SK-N-SH (cell line): ENCODE results near the gene PMEPA1. TPM values are rescaled to one million over a fixed set of nuclear protein-coding genes. Genes with fewer than 3 reads are reported as not detected.

Experiments used
- CTCF ChIA-PET: fragments of 300-600, 350-600 bp; formaldehyde crosslinking; extraction: SDS; loops from one replicate; lab custom pipeline; 2021; lab: Yijun Ruan, JAX
- POLR2A ChIA-PET: fragments of 350-600 bp; sonication (Branson Sonifier 250); formaldehyde crosslinking; extraction: SDS; loops from one replicate; lab custom pipeline; 2020; ENCODE audit warnings: antibody characterized with exemption, inconsistent platforms; lab: Yijun Ruan, JAX
- DNase-seq: peaks from one replicate; pipeline ENCODE4 v3.0.0; 2012
- H2AFZ ChIP-seq: fragments of 200-600 bp; sonication (generic); 2 replicates; pipeline ENCODE4 v1.8.1; 2016; ENCODE audit warnings: antibody characterized with exemption, mild to moderate bottlenecking, low read depth
- H3F3A ChIP-seq: fragments of 200-600 bp; sonication (generic); replicated peaks from 2 replicates; pipeline ENCODE3; 2016; ENCODE audit warnings: antibody characterized with exemption, mild to moderate bottlenecking; ENCODE audit not compliant: insufficient read depth
- H3K27ac ChIP-seq, 2 experiments: fragments of 200-500 bp in 1 of 2; fragments of 200-600 bp in 1 of 2; sonication (Bioruptor generic) in 1 of 2; sonication (generic), shearing (Covaris generic) in 1 of 2; 2 replicates each; pipeline versions ENCODE4 v1.5.1 to v1.6.1; 2014 to 2016; ENCODE audit warnings: low read depth in 2 of 2, inconsistent platforms in 1 of 2, low read length in 1 of 2, mild to moderate bottlenecking in 1 of 2, mixed read lengths in 1 of 2
- H3K27me3 ChIP-seq: fragments of 200-600 bp; sonication (generic), shearing (Covaris generic); 2 replicates; pipeline ENCODE4 v1.6.1; 2016; ENCODE audit warnings: mixed run types; ENCODE audit not compliant: insufficient read depth
- H3K36me3 ChIP-seq, 2 experiments: fragments of 200-500 bp in 1 of 2; fragments of 200-600 bp in 1 of 2; sonication (Bioruptor generic) in 1 of 2; sonication (generic) in 1 of 2; replicated peaks in 1 of 2; 2 replicates each; pipeline versions ENCODE3 to v1.5.1; 2014 to 2016; ENCODE audit warnings: low read length in 1 of 2, mild to moderate bottlenecking in 1 of 2; ENCODE audit not compliant: insufficient read depth in 2 of 2, control insufficient read depth in 1 of 2
- H3K4me1 ChIP-seq, 2 experiments: fragments of 200-500 bp in 1 of 2; fragments of 200-600 bp in 1 of 2; sonication (Bioruptor generic) in 1 of 2; sonication (generic), shearing (Covaris generic) in 1 of 2; 2 replicates each; pipeline versions ENCODE4 v1.5.1 to v1.6.1; 2014 to 2016; ENCODE audit warnings: low read depth in 1 of 2, low read length in 1 of 2, mixed run types in 1 of 2; ENCODE audit not compliant: insufficient read depth in 2 of 2, control insufficient read depth in 1 of 2
- H3K4me2 ChIP-seq: fragments of 200-600 bp; sonication (generic), shearing (Covaris generic); 2 replicates; pipeline ENCODE4 v1.6.1; 2017; ENCODE audit warnings: mixed run types
- H3K4me3 ChIP-seq, 2 experiments: fragments of 200-500 bp in 1 of 2; fragments of 200-600 bp in 1 of 2; sonication (Bioruptor generic) in 1 of 2; sonication (generic), shearing (Covaris generic) in 1 of 2; 2 replicates each; pipeline versions ENCODE4 v1.5.1 to v1.8.1; 2014 to 2016; ENCODE audit warnings: low read depth in 2 of 2, inconsistent platforms in 1 of 2, low read length in 1 of 2, mild to moderate bottlenecking in 1 of 2, mixed read lengths in 1 of 2, moderate library complexity in 1 of 2
- H3K79me2 ChIP-seq: fragments of 200-600 bp; sonication (generic); 2 replicates; pipeline ENCODE4 v1.8.1; 2017; ENCODE audit warnings: mild to moderate bottlenecking; ENCODE audit not compliant: insufficient read depth
- H3K9ac ChIP-seq: fragments of 200-600 bp; sonication (generic); 2 replicates; pipeline ENCODE4 v1.6.1; 2017; ENCODE audit warnings: mixed run types
- H3K9me2 ChIP-seq: fragments of 200-600 bp; sonication (generic); 2 replicates; pipeline ENCODE4 v1.6.1; 2017; ENCODE audit warnings: mixed run types
- H3K9me3 ChIP-seq: fragments of 200-600 bp; sonication (generic); 2 replicates; pipeline ENCODE4 v1.6.1; 2017; ENCODE audit warnings: mixed run types, mild to moderate bottlenecking, moderate library complexity
- H4K20me1 ChIP-seq: fragments of 200-600 bp; sonication (generic); 2 replicates; pipeline ENCODE4 v1.6.1; 2017; ENCODE audit warnings: mild to moderate bottlenecking, mixed run types; ENCODE audit not compliant: insufficient read depth
- ELF1 ChIP-seq: IDR thresholded peaks from 2 replicates; pipeline ENCODE4 v1.4.0; 2012
- EP300 ChIP-seq, 2 experiments: IDR thresholded peaks; 2 replicates each; pipeline versions ENCODE4 v1.4.0 to v1.6.1; 2012; ENCODE audit warnings: borderline replicate concordance in 1 of 2, low read depth in 1 of 2, low read length in 1 of 2
- FOSL2 ChIP-seq: IDR thresholded peaks from 2 replicates; pipeline ENCODE4 v1.4.0; 2012; ENCODE audit warnings: low read depth, mild to moderate bottlenecking, moderate library complexity, borderline replicate concordance
- FOXJ3 ChIP-seq: sonication (generic); formaldehyde crosslinking; IDR thresholded peaks from 2 replicates; pipeline ENCODE4 v1.5.1; 2020; ENCODE audit warnings: mild to moderate bottlenecking, missing genetic modification reagents
- FOXM1 ChIP-seq: IDR thresholded peaks from 2 replicates; pipeline ENCODE4 v1.4.0; 2012; ENCODE audit warnings: low read depth, mild to moderate bottlenecking
- GATA2 ChIP-seq: sonication (generic); formaldehyde crosslinking; IDR thresholded peaks from 2 replicates; pipeline ENCODE4 v1.5.0; 2020; ENCODE audit warnings: mild to moderate bottlenecking, missing genetic modification reagents
- IRF3 ChIP-seq: fragments of 150-350 bp; IDR thresholded peaks from 2 replicates; pipeline ENCODE4 v1.6.1; 2016; ENCODE audit warnings: mild to moderate bottlenecking, low read depth, low read length
- MAX ChIP-seq: IDR thresholded peaks from 2 replicates; pipeline ENCODE4 v1.4.0; 2012; ENCODE audit warnings: low read depth
- MEF2A ChIP-seq: IDR thresholded peaks from 2 replicates; pipeline ENCODE4 v1.4.0; 2012; ENCODE audit warnings: low read depth, borderline replicate concordance
- MXI1 ChIP-seq: IDR thresholded peaks from 2 replicates; pipeline ENCODE4 v1.6.1; 2012; ENCODE audit warnings: mild to moderate bottlenecking, low read depth, low read length, improper control_type of control experiment
- PBX3 ChIP-seq: IDR thresholded peaks from 2 replicates; pipeline ENCODE4; 2012
- POLR2AphosphoS5 ChIP-seq: IDR thresholded peaks from 2 replicates; pipeline ENCODE4 v1.6.1; 2012; ENCODE audit warnings: low read depth, low read length
- RCOR1 ChIP-seq: fragments of 150-350 bp; IDR thresholded peaks from 2 replicates; pipeline ENCODE4 v1.6.1; 2017; ENCODE audit warnings: antibody characterized with exemption, low read length
- REST ChIP-seq: IDR thresholded peaks from 2 replicates; pipeline ENCODE4 v1.6.1; 2012; ENCODE audit warnings: mild to moderate bottlenecking, low read depth, low read length, moderate library complexity
- RFX5 ChIP-seq: IDR thresholded peaks from 2 replicates; pipeline ENCODE4 v1.6.1; 2012; ENCODE audit warnings: mild to moderate bottlenecking, improper control_type of control experiment, low read length
- RXRA ChIP-seq: IDR thresholded peaks from 2 replicates; pipeline ENCODE4 v1.4.0; 2012; ENCODE audit warnings: low read depth, mild to moderate bottlenecking, borderline replicate concordance
- SIN3A ChIP-seq: IDR thresholded peaks from 2 replicates; pipeline ENCODE4 v1.6.1; 2012; ENCODE audit warnings: low read depth, mild to moderate bottlenecking, low read length, moderate library complexity, borderline replicate concordance
- TEAD4 ChIP-seq: IDR thresholded peaks from 2 replicates; pipeline ENCODE4 v1.4.0; 2012; ENCODE audit warnings: mild to moderate bottlenecking, borderline replicate concordance; ENCODE audit not compliant: insufficient read depth
- USF2 ChIP-seq: fragments of 150-350 bp; IDR thresholded peaks from 2 replicates; pipeline ENCODE4 v1.6.1; 2017; ENCODE audit warnings: antibody characterized with exemption, low read length, low read depth, borderline replicate concordance
- YY1 ChIP-seq: IDR thresholded peaks from 2 replicates; pipeline ENCODE4 v1.4.0; 2012; ENCODE audit warnings: low read depth, mild to moderate bottlenecking
- ZBTB33 ChIP-seq: IDR thresholded peaks from 2 replicates; pipeline ENCODE4 v1.4.0; 2012; ENCODE audit warnings: low read depth, borderline replicate concordance
- WGBS: methylation state at CpG from one replicate; pipeline ENCODE4 v1.1.6; 2017; ENCODE audit warnings: low lambda C conversion rate; 5-methylcytosine and 5-hydroxymethylcytosine counted together
- polyA plus RNA-seq, 3 experiments: library from polyadenylated mRNA; depleted of rRNA; stranded (reverse); fragments of >200 nt; gene quantifications; 2 replicates each; pipeline ENCODE4 v1.2.3, GENCODE V29; 2012

PMEPA1 gene
- 5.9 and 7.1 TPM in 2 replicates for polyA plus RNA-seq (2012; rRNA removed)
- 6.1 and 6.8 TPM in 2 replicates for polyA plus RNA-seq (2012; cell fraction: cytosol; rRNA removed)
- polyA plus RNA-seq (2012; cell fraction: nucleus; rRNA removed), result 7.9 and 8.1 TPM in 2 replicates

GRCh38 chr20:57709823-57710799, at the start of gene PMEPA1:
Gene PMEPA1, minus strand, starts transcription at chr20:57710015. Its CDS starts 433 bp downstream, at chr20:57709582.
- peaks cover 51% of the 10 kb centered on the region for H3K79me2 ChIP-seq
- ChIA-PET CTCF (interaction anchor here (0.5 to 2.7 kb wide), 18 partner anchors 14 to 472 kb away, joined by 3 to 10 read pairs (median 4); no protein-coding TSS in a partner anchor), POLR2A (interaction anchor here (0.6 to 1.8 kb wide), 10 partner anchors 9 to 329 kb away, joined by 3 to 9 read pairs (median 4); no protein-coding TSS in a partner anchor)
- H4K20me1 ChIP-seq, result peaks cover 38% of the 10 kb centered on the region
- no peaks in the 10 kb centered on the region for H3K9me3 ChIP-seq
- no peaks in the 10 kb centered on the region for H3K9me2 ChIP-seq
- H3K27ac ChIP-seq, result peak within 1 kb of the TSS; percentile 82 to 92
- H2AFZ ChIP-seq, result peak within 1 kb of the TSS; percentile 88
- peak within 1 kb of the TSS; percentile 96 to 99 for H3K4me3 ChIP-seq
- peak within 1 kb of the TSS; percentile 96 for H3K4me2 ChIP-seq
- no peaks in the 10 kb centered on the region for H3F3A ChIP-seq
- peaks cover 21 to 52% of the 10 kb centered on the region in 2 experiments; a peak in 3 of 4 replicates for H3K4me1 ChIP-seq
- peak; percentile 99 for DNase-seq
- H3K27me3 ChIP-seq, result no peaks in the 10 kb centered on the region
- peak within 1 kb of the TSS; percentile 95 for H3K9ac ChIP-seq
- H3K36me3 ChIP-seq, result peaks cover 0 to 2% of the 10 kb centered on the region in 2 experiments
- WGBS, result 0% methylated on average over 12 of the region's 92 CpGs
- TF ChIP-seq REST (no peak), FOXM1 (no peak), SIN3A (peak; percentile 28; the same call in 1 of the 2 replicates), ELF1 (no peak), TEAD4 (peak; percentile 42; the same call in 1 of the 2 replicates), FOXJ3 (CRISPR knock-in tag) (no peak), MEF2A (peak; percentile 20; the same call in 1 of the 2 replicates), MAX (no peak; the same call in 1 of the 2 replicates), USF2 (no peak), PBX3 (no peak), ZBTB33 (no peak), YY1 (no peak), RFX5 (no peak), GATA2 (CRISPR knock-in tag) (no peak), EP300 (IDR thresholded peaks at IDR 0.05; ENCODE audit: borderline replicate concordance in 1 of 2, low read depth in 1 of 2, low read length in 1 of 2) (peak; percentile 24 to 28; a peak in 1 of 4 replicates), MXI1 (peak; percentile 27; the same call in 1 of the 2 replicates), RXRA (no peak), POLR2AphosphoS5 (0 out of 2 replicates have a peak, but pooled peaks have one; percentile 8), IRF3 (no peak), FOSL2 (peak; percentile 14; the same call in 1 of the 2 replicates), RCOR1 (no peak)
